Gastrocnemius medialis (tissue), 4 donors: ENCODE measurements around the gene RBFOX1. TPM values are rescaled to one million over a fixed set of nuclear protein-coding genes. Genes with fewer than 3 reads are reported as not detected.

Experiments used
- ATAC-seq, 2 donors: fragments of 150-250 bp; one replicate each; pipeline ENCODE4 v1.9.1; 2016
- DNase-seq, 2 donors: peaks; one replicate each; pipeline ENCODE4 v3.0.0-alpha.2; 2019
- H3K27ac ChIP-seq, 4 donors: fragments of 200-600 bp; sonication (generic); 1 replicate in 1 of 4; 2 replicates in 3 of 4; pipeline ENCODE4 v1.5.1; 2016 to 2018; ENCODE audit warnings: mild to moderate bottlenecking in 2 of 4, moderate library complexity in 1 of 4
- H3K27me3 ChIP-seq, 3 donors: fragments of 200-600 bp; sonication (generic) in 2 of 3; 1 replicate in 1 of 3; 2 replicates in 2 of 3; pipeline versions ENCODE4 v1.5.1 to v1.6.0; 2016 to 2019; ENCODE audit warnings: mild to moderate bottlenecking in 1 of 3, moderate library complexity in 1 of 3
- H3K36me3 ChIP-seq, 2 donors: fragments of 200-600 bp; sonication (generic) in 1 of 2; one replicate each; pipeline ENCODE4 v1.5.1; 2017 to 2018
- H3K4me1 ChIP-seq, 2 donors: fragments of 200-600 bp; sonication (generic) in 1 of 2; one replicate each; pipeline ENCODE4 v1.5.1; 2016 to 2017; ENCODE audit warnings: mild to moderate bottlenecking in 2 of 2
- H3K4me3 ChIP-seq, 4 donors: fragments of 200-600 bp; sonication (generic) in 3 of 4; 1 replicate in 1 of 4; 2 replicates in 3 of 4; pipeline ENCODE4 v1.5.1; 2016 to 2019; ENCODE audit warnings: mild to moderate bottlenecking in 2 of 4
- H3K9me3 ChIP-seq, 3 donors: fragments of 200-600 bp; sonication (generic) in 2 of 3; 1 replicate in 1 of 3; 2 replicates in 2 of 3; pipeline ENCODE4 v1.5.1; 2016 to 2019
- CTCF ChIP-seq, 5 experiments: fragments of 450-650 bp in 3 of 5; fragments of 200-600 bp in 2 of 5; sonication (generic) in 2 of 5; IDR thresholded peaks in 4 of 5; conservative IDR thresholded peaks in 1 of 5; 1 replicate in 4 of 5; 2 replicates in 1 of 5; pipeline ENCODE4 v1.5.1; 2016 to 2019; ENCODE audit warnings: antibody characterized with exemption in 5 of 5, mild to moderate bottlenecking in 3 of 5, moderate library complexity in 3 of 5
- POLR2A ChIP-seq, 2 donors: fragments of 450-650 bp; IDR thresholded peaks; one replicate each; pipeline ENCODE4 v1.6.1; 2017; ENCODE audit warnings: antibody characterized with exemption in 2 of 2, mild to moderate bottlenecking in 2 of 2, moderate library complexity in 2 of 2
- in situ Hi-C, 4 donors: fragments of 200-750 bp; cut with MboI; loops; one replicate each; pipeline versions ENCODE4 v1.15.0 to v1.8.0; 2017; ENCODE audit warnings: low sequenced_read_pairs in 4 of 4
- intact Hi-C: fragments of 100-400 bp; cut with DNase I; formaldehyde crosslinking; loops from one replicate; pipeline ENCODE4 v1.15.1; 2023; ENCODE audit warnings: low total_unique reads
- total RNA-seq, 4 donors: library from RNA; depleted of rRNA; stranded (reverse); fragments of >200 nt; gene quantifications; one replicate each; pipeline versions ENCODE4 v1.1.0 to v1.2.3, GENCODE V29; 2016

RBFOX1 gene
- total RNA-seq, 4 donors from 2014 or later = 42.5 to 98.8 (median 58.6) TPM

GRCh38 chr16:7716660-7717550 lies 384.3 kb downstream of the RBFOX1 start:
- no peaks in the 10 kb centered on the region for H3K9me3 ChIP-seq
- no peak for TF ChIP-seq CTCF (IDR thresholded peaks at IDR 0.05 in 4 of 5, conservative IDR thresholded peaks at IDR 0.05 in 1 of 5)
- no peak for ATAC-seq

DNA sequence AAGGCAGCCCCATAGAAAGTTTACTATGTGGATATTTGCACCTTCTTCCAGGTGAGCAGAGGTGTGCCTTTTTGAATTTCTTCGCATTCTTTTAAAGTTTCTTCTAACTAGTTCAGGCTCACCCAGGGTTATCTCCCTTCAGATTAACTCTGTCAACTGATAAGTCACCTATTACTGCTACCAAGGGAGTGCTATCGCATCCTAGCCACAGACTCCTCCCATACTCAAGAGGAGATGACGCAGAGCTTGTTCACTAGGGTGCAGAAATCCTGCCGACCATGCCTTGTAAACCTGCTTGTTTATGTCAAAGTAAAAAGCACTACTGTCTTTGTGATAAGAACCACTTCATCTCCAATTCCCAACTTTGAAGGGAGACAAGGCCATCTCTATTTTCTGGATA lies 390.1 kb downstream of the RBFOX1 start:
- Histone ChIP-seq H3K4me3 (no peak overlapping the region), H3K36me3 (no peaks in the 10 kb centered on the region), H3K27ac (no peak overlapping the region), H3K4me1 (no peaks in the 10 kb centered on the region), H3K27me3 (no peaks in the 10 kb centered on the region), H3K9me3 (no peaks in the 10 kb centered on the region)
- intact Hi-C loops = no loop called here
- no peak for TF ChIP-seq POLR2A (IDR thresholded peaks at IDR 0.05)
- TF ChIP-seq CTCF (IDR thresholded peaks at IDR 0.05 in 4 of 5, conservative IDR thresholded peaks at IDR 0.05 in 1 of 5) = no peak
- DNase-seq (no peak), ATAC-seq (no peak)
- in situ Hi-C loops = no loop called here

More at GRCh38 chr16:7716660-7717550, 384.3 kb downstream of the RBFOX1 start:
- H3K4me1 ChIP-seq = no peaks in the 10 kb centered on the region
- H3K36me3 ChIP-seq = no peaks in the 10 kb centered on the region
- H3K4me3 ChIP-seq = no peak overlapping the region
- no peak for DNase-seq
- intact Hi-C loops = no loop called here
- H3K27ac ChIP-seq = no peak overlapping the region
- in situ Hi-C loops = no loop called here
- H3K27me3 ChIP-seq = no peaks in the 10 kb centered on the region

DNA sequence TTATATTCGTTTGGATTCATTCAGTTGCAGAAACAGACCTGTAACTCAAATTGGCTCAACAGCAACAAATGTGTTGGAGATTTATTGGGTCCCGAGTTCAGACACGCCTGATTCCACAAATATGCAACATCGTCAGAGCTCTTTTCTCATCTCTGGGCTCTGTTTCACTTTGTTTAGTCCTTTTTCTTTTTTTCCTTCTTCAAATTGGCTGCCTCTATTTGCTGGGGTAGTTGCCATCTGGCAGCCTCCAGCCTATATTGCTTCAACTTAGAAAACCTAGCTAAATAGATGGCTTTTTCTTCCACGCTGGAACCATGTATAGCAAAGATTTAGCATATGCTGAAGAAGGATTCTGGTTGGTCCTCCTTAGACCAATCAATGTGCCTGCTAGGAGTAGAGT lies 398.5 kb downstream of the RBFOX1 start:
- no peaks in the 10 kb centered on the region for H3K4me1 ChIP-seq
- ATAC-seq (no peak), DNase-seq (no peak)
- H3K9me3 ChIP-seq = no peaks in the 10 kb centered on the region
- in situ Hi-C loops = no loop called here
- H3K27me3 ChIP-seq = no peaks in the 10 kb centered on the region
- H3K36me3 ChIP-seq = no peaks in the 10 kb centered on the region
- H3K27ac ChIP-seq = no peak overlapping the region
- TF ChIP-seq CTCF (IDR thresholded peaks at IDR 0.05 in 4 of 5, conservative IDR thresholded peaks at IDR 0.05 in 1 of 5) (no peak), POLR2A (IDR thresholded peaks at IDR 0.05) (no peak)
- intact Hi-C loops = no loop called here
- no peak overlapping the region for H3K4me3 ChIP-seq

DNA sequence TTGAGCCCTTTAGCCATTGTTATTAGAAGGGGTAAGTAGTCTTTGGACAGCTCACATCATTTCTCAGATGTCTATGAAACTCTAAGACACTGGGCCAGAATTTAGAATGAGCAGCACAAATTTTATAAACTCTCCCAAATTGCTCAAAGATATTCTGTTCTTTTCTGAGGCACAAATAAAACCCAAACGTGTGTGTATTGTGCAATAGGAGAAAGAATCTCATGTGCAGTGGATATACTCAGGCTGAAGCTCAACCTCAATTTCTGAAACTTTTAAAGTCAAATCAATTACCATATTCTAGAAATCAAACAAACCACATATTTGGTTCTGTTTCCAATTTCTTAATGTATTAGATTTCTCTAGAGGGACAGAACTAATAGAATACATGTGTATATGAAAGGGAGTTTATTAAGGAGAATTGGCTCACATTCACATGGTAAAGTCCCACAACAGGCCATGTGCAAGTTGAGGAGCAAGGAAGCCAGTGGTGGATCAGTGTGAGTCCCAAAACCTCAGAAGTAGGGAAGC lies 403.6 kb downstream of the RBFOX1 start:
- Histone ChIP-seq H3K27me3 (no peaks in the 10 kb centered on the region), H3K9me3 (no peaks in the 10 kb centered on the region), H3K27ac (no peak overlapping the region), H3K4me3 (no peak overlapping the region), H3K36me3 (no peaks in the 10 kb centered on the region), H3K4me1 (no peaks in the 10 kb centered on the region)
- DNase-seq (no peak), ATAC-seq (no peak)
- TF ChIP-seq CTCF (IDR thresholded peaks at IDR 0.05 in 4 of 5, conservative IDR thresholded peaks at IDR 0.05 in 1 of 5) (no peak), POLR2A (IDR thresholded peaks at IDR 0.05) (no peak)
- in situ Hi-C loops = no loop called here
- intact Hi-C loops = no loop called here
